Parathyroid adenoma (tissue), 2 donors: ENCODE results near the gene ARHGAP26.

Experiments used
- H2AFZ ChIP-seq: fragments of 300-600 bp; sonication (generic); one replicate; pipeline ENCODE4 v1.7.0; 2017; ENCODE audit warnings: antibody characterized with exemption, mild to moderate bottlenecking
- H3K27ac ChIP-seq: fragments of 300-600 bp; sonication (generic); one replicate; pipeline ENCODE4 v1.7.0; 2017
- H3K27me3 ChIP-seq: fragments of 300-600 bp; sonication (generic); one replicate; pipeline ENCODE4 v1.7.0; 2017; ENCODE audit warnings: low read length; ENCODE audit not compliant: control insufficient read depth, insufficient read depth
- H3K36me3 ChIP-seq: fragments of 300-600 bp; sonication (generic); one replicate; pipeline ENCODE4 v1.7.0; 2017; ENCODE audit warnings: low read length; ENCODE audit not compliant: control insufficient read depth, insufficient read depth
- H3K4me1 ChIP-seq: fragments of 300-600 bp; sonication (generic); one replicate; pipeline ENCODE4 v1.7.0; 2017; ENCODE audit warnings: control low read depth
- H3K4me2 ChIP-seq: fragments of 300-600 bp; sonication (generic); one replicate; pipeline ENCODE4 v1.7.0; 2017; ENCODE audit warnings: low read length
- H3K4me3 ChIP-seq: fragments of 300-600 bp; sonication (generic); one replicate; pipeline ENCODE4 v1.7.0; 2017; ENCODE audit warnings: low read depth, low read length
- H3K79me2 ChIP-seq: fragments of 300-600 bp; sonication (generic); one replicate; pipeline ENCODE4 v1.7.0; 2017; ENCODE audit warnings: control low read depth
- H3K9ac ChIP-seq: fragments of 300-600 bp; sonication (generic); one replicate; pipeline ENCODE4 v1.7.0; 2017; ENCODE audit warnings: mild to moderate bottlenecking
- H3K9me3 ChIP-seq: fragments of 300-600 bp; sonication (generic); one replicate; pipeline ENCODE4 v1.7.0; 2017; ENCODE audit warnings: low read length; ENCODE audit not compliant: control insufficient read depth
- CTCF ChIP-seq: fragments of 300-600 bp; sonication (generic); IDR thresholded peaks from one replicate; pipeline ENCODE4 v1.7.0; 2017; ENCODE audit warnings: antibody characterized with exemption, mild to moderate bottlenecking
- donor health status: primary hyperparathyroidism.

Gene ARHGAP26

GRCh38 chr5:143243103-143243502 is 472.9 kb downstream of the ARHGAP26 start:
- Histone ChIP-seq H3K27me3 (no peaks in the 10 kb centered on the region), H3K79me2 (no peaks in the 10 kb centered on the region), H3K4me2 (no peak overlapping the region), H2AFZ (no peak overlapping the region), H3K27ac (no peak overlapping the region), H3K9me3 (no peaks in the 10 kb centered on the region), H3K36me3 (no peaks in the 10 kb centered on the region), H3K4me3 (no peak overlapping the region), H3K4me1 (no peaks in the 10 kb centered on the region), H3K9ac (no peak overlapping the region)
- TF ChIP-seq CTCF, result no peak

- Histone ChIP-seq H3K27ac (no peak overlapping the region), H3K4me3 (no peak overlapping the region), H2AFZ (no peak overlapping the region), H3K27me3 (no peaks in the 10 kb centered on the region), H3K36me3 (no peaks in the 10 kb centered on the region), H3K9me3 (no peaks in the 10 kb centered on the region), H3K79me2 (no peaks in the 10 kb centered on the region), H3K4me1 (peaks cover 7% of the 10 kb centered on the region), H3K4me2 (no peak overlapping the region), H3K9ac (no peak overlapping the region)
- TF ChIP-seq CTCF, result no peak
Observed at GRCh38 chr5:143244000-143244736, 474.0 kb downstream of the ARHGAP26 start.

GRCh38 chr5:143244990-143245389 is 474.8 kb downstream of the ARHGAP26 start:
- Histone ChIP-seq H3K79me2 (no peaks in the 10 kb centered on the region), H3K9ac (no peak overlapping the region), H3K9me3 (no peaks in the 10 kb centered on the region), H3K27me3 (no peaks in the 10 kb centered on the region), H3K36me3 (no peaks in the 10 kb centered on the region), H3K4me2 (no peak overlapping the region), H3K4me3 (no peak overlapping the region), H2AFZ (no peak overlapping the region), H3K4me1 (peaks cover 10% of the 10 kb centered on the region), H3K27ac (no peak overlapping the region)
- TF ChIP-seq CTCF, result no peak

GRCh38 chr5:143245929-143246561 is 475.9 kb downstream of the ARHGAP26 start:
- H3K27me3 ChIP-seq, result no peaks in the 10 kb centered on the region
- no peak overlapping the region for H3K9ac ChIP-seq
- no peaks in the 10 kb centered on the region for H3K9me3 ChIP-seq
- no peak overlapping the region for H2AFZ ChIP-seq
- H3K36me3 ChIP-seq, result no peaks in the 10 kb centered on the region
- H3K4me2 ChIP-seq, result no peak overlapping the region
- peaks cover 10% of the 10 kb centered on the region for H3K4me1 ChIP-seq
- no peaks in the 10 kb centered on the region for H3K79me2 ChIP-seq
- H3K4me3 ChIP-seq, result no peak overlapping the region
- H3K27ac ChIP-seq, result no peak overlapping the region
- no peak for TF ChIP-seq CTCF
